ENCODE measurements around the gene PSAT1.

PSAT1 gene

DNA sequence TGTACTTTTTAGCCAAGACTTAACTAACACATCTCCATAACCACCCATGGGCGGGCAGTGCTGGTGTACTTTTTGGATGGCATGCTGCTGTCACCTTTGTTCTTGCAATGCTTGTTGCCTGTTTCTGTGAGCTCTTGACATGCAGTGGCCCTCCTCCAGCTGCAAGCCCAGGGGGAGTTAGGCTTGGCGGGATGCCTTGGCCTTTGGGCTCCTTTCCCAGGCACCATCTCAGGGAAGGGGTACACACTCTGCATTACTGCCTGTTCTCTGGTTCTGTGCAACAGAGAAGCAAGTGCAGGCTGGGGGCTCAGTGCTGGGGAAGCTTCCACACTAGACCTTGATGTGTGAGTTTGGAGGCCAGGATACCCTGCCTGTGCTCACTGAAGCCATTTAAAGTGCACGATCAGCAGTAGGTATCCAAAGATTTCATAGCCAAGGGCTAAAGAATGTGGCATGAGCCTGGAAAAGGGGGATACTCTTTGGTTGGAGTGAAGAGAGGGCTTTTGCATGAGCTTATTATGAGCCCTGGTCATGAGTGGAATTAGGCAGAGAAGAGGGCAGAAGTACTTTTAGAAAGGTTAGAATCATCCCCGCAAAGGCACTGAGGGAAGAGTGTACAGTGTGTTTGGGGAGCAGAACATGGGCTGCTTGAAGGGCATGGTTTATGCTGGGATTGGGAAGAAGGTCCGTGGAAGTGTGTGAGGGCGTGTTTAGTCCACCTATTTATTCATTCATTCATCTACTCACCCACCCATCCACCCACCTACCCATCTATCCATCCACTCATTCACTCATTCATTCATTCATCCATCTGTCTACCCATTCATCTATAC lies 22.5 kb downstream of the PSAT1 start:
- no peak for DNase-seq (ENCODE audit: low spot score)

- no peak for DNase-seq (ENCODE audit: low spot score)
Observed at GRCh38 chr9:78320030-78320693, 23.2 kb downstream of the PSAT1 start.

GRCh38 chr9:78320875-78321496 lies 24.1 kb downstream of the PSAT1 start:
- no peak for DNase-seq (ENCODE audit: low spot score)

DNA sequence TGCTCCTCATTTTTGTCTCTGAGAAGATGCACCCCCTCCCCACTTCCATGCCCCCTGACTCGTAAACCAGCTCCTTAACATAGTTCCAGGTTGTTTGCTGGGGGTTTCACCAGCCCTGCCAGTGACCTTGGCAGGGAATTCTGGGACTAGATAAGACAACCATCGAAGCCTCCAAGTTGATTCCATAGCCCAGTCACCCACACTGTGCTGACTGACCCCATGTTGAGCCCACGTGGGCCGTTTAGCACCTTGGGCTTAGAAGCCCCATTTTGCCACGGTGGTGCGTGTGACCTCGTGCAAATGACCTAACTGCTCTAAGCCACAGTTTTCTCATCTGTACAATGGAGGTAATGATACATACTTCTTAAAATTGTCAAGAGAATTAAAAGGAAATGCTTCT lies 24.6 kb downstream of the PSAT1 start:
- DNase-seq (ENCODE audit: low spot score) = no peak

DNA sequence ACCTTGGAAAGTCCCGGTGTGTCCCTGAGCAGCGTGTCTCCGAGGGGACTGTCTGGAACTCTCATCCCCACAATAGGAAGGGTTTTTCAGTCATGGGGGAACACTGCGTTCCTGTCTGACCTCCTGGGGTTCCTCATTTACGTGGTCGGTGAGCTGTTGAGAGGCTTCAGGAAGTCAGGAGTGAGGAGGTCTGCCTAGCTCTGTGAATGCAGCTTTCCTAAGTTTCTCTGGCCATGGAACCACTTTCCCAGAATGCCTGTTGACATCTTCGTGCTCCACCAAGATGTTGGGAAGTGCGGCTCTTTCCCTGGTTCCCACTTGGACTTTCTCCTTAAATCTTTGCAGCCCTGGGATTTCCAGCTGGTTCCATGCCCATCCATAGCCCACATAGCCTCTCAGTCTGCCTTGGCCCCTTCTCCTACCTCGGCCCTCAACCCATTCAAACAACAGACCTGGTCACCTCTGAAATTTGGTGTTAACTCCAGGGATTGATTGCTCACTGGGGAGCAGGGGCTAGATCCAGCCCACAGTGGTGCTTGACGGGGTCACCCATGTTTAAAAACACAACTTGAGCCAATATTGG lies 27.2 kb downstream of the PSAT1 start:
- no peak for DNase-seq (ENCODE audit: low spot score)

DNA sequence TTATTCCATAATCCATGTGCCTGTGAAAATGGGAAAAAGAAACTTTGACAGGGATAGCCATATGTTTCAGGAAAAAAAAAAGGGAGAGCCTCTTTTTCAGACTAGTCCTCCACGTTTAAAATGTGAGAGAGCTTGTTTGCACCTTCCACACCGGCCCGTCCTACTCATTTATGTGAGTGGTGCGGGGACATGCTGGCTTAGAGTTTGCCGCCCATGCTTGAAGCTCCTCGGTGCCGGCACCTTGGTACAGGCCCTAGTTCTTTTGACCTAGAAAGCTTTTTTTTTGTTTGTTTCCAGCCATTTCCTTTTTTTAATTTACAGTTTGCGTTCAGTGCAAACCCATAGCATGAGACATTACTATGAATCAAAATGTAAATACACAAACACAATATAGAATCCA lies 27.8 kb downstream of the PSAT1 start:
- no peak for DNase-seq (ENCODE audit: low spot score)

DNA sequence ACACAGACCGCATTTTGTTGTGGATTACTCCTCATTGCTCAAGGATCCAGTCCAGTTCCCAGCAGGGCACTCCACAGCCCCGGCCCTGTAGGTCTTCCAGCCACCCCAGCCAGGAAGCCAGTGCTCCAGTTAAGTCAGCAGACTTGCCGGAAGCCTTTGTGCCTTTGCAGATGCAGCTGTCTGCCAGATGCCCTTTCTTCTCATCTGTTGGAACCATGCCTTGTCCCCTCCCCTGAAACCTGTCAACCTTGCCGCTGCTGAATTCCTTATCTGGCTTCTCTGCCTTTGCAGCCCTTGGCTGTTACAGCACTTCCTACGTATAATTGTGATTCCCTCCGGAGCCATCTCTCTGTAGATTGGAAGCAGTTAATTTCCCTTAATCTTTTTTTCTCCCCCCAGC lies 28.4 kb downstream of the PSAT1 start:
- DNase-seq (ENCODE audit: low spot score) = peak; percentile 31

- DNase-seq (ENCODE audit: low spot score) = no peak
Observed at GRCh38 chr9:78325846-78326360, 29.0 kb downstream of the PSAT1 start.

DNA sequence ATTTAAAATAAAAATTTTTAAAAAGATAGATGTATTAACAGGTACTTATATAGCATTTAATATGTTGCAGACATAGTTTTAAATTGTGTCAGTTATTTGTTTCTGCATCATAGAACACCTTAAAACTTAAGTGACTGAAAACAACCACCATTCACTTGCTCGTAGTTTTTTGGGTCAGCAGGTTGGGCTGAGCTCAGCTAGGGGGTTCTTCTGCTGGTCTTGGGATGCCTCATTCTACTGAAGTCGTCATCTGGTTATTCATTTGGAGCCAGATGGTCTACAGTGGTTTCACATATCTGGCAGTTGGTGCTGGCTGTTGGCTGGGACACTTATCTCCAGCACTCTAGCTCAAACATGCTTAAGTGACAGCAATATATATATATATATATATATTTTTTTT lies 29.6 kb downstream of the PSAT1 start:
- DNase-seq (ENCODE audit: low spot score) = no peak

GRCh38 chr9:78332381-78332780 lies 35.5 kb downstream of the PSAT1 start:
- DNase-seq (ENCODE audit: low spot score) = no peak

DNA sequence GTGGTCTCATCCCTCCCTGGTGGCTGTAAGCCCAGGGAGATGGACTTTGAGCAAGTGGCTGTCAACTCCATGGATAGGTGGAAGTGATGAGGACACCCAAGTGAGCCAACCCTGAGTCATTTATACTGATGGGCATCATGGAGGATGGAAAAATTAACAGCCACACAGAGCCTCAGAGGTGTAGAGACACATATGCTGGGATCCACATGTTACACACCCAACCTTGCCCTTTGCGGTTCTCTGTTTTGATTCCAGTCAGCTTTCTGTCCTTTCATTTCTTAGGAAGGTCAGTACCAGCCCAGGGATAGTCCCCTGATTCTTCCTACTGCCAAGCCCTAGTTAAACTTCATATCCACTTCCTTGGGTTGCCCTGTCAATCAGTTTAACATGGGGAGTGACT lies 51.9 kb downstream of the PSAT1 start:
- DNase-seq (ENCODE audit: low spot score) = no peak

DNA sequence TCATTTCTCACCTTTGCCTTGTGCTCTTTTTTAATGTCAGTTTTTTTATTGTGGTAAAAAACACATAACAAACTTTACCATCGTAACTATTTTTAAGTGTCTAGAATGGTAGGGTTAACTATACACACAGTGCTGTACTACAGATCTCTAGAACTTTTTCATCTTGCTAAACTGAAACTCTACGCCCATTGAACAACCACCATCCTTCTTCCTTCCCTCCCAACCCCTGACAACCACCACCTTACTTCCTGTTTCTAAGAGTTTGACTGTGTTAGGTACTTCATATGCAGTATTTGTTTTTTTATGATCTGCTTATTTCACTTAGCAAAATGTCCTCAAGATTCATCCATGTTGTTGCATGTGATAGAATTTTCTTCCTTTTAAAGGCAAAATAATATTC lies 54.9 kb downstream of the PSAT1 start:
- no peak for DNase-seq (ENCODE audit: low spot score)

- DNase-seq (ENCODE audit: low spot score) = no peak
Observed at GRCh38 chr9:78354324-78354973, 57.5 kb downstream of the PSAT1 start.

GRCh38 chr9:78354989-78355388 lies 58.1 kb downstream of the PSAT1 start:
- no peak for DNase-seq (ENCODE audit: low spot score)

DNA sequence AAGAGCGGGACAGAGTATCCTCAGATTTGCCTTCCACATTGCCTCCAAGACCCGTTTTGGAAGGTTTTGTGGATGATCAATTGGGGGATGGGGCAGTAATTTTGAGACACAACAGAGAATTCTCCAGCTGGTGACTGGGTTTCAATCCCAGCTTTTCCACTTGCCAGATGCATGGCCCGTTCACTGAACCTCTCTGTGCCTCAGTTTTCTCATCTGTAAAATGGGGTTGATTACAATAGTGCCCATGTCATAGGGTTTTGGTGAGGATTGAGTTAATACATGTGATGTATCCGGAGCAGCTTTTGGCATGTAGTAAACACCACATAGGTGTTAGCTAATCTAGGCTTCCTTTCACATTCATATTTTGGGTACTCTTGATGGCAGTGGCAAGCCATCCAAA lies 59.7 kb downstream of the PSAT1 start:
- no peak for DNase-seq (ENCODE audit: low spot score)

DNA sequence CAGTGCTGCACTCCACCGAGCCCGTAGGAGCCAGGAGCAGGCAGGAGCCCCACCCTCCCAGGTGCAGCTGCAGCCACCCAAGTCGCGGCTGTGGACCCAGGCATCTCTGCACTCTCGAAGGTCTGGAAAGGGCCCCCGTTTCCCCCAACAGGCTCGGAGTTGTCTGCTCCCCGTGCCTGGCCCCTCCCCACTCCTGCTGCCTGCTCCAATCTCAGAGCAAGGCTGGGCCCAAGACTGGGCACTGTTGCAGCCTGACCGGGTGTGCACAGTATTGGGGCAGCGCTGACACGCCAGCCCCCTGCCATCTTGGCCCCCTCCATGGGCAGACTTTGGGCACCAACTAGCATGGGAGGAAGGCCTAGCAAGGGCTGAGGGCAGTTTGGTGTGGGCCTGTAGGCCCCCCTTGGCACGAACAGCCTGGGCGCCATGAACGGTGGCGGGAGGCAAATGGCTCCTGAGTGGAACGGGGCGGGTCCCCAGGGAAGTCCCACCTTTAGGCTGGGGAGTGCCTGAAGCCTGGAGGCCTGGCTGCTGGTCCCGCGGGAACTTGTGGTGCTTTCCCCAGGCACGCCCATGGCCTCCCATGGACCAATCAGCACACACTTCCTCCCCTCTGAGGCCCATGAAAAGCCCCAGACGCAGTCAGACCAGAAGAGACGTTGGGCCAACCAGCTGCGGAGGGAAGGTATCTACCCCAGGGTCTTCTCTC lies 60.4 kb downstream of the PSAT1 start:
- DNase-seq (ENCODE audit: low spot score) = no peak

GRCh38 chr9:78358329-78359051 lies 61.6 kb downstream of the PSAT1 start:
- no peak for DNase-seq (ENCODE audit: low spot score)

- DNase-seq (ENCODE audit: low spot score) = no peak
Observed at GRCh38 chr9:78363221-78363620, 66.3 kb downstream of the PSAT1 start.

DNA sequence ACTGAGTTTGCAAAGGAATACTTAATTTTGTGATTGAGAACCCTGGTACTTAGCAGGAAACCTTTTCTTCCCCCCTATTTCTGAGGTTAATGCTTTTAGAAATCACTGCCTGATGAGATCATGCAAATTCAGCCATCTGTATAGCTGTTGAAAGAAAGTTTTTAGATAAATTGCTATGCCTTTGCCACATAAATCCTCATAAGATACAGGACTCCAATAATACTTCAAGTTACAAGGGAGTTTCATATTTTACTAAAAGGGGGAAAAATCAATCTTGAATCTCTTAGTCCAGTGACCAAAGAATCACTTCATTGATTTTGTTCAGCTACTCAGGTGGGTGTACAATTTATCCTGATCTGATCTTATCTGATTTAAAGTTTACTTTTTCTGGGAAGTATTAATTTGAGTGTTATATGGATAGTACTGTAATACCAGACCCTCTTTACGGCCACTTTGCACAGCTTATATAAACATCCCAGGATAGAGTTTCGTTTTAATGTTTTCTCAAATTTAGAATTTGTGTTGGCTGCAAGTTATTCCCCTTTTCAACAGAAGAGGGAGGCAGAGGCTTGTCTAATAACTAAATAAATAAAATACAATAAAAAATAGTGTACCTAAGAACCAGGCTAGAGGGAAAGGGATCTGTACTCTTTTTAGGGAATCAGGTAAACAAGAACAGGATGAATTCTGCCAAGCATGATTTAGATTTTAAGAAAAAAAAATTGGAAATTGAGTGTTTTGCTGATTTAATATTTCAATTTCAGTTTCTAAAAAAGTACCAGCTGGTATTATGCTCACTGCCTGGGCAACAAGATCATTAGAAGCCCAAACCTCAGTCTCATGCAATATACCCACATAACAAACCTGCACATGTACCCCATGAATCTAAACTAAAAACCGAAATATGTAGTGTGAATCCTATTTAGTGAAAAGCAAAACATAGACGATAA lies 69.1 kb downstream of the PSAT1 start:
- no peak for DNase-seq (ENCODE audit: low spot score)

- DNase-seq (ENCODE audit: low spot score) = no peak
Observed at GRCh38 chr9:78366827-78367226, 69.9 kb downstream of the PSAT1 start.
